Activated T-cell treated with anti-CD3 and anti-CD28 coated beads, Interleukin-2, amount 50 U/mL, for 1 hour (primary cell): ENCODE data around the gene CEP76.
"Not testable (repeated sequence)": the region's sequence is repeated elsewhere in the genome, so short reads cannot be mapped to it uniquely, and the experiment has no call there.

Source experiments
- DNase-seq: peaks from one replicate; pipeline ENCODE4 v3.0.0-alpha.2; 2020

Gene CEP76

DNA sequence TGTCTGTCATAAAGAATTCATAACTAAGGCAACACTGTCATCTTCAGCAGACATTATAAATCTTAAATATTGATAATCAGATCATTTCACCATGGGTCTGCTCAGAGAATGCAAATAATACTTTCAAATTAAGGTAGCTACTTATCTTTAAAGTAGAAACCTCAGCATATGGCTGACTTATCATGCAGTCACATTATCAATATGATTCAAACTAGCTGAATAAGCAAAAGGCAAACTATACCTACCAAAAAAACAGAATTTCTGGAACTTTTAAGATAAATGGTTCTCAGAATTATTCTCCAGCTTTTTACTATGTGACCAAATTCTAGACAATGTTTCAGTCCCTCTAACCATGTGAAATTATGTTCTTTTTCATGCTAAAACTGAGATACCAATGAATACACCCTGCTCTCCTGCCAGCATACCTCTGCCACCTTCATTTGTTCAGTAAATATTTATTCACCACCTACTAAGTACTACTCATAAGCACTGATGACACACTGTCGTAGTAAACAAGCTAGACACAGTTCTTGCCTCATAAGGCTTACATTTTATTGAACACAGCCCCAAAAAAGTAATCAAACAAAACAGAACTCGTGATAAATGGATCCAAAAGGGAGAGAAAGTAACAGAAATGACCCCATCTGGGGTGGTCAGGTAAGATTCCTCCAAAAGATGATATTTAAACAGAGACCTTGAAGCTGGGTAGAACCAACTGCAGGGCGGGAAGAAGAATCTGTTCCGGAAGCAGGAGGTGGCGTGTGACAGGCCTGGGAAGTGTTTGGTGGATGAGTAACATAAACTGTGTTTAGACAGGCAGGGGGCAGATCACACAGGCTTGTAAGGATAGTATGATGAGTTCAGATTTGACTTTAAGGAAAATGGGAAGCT is 62.3 kb downstream of the CEP76 start:
- no peak for DNase-seq

GRCh38 chr18:12638644-12639124 is 63.8 kb downstream of the CEP76 start:
- DNase-seq = no peak

- no peak for DNase-seq
These were observed 64.5 kb downstream of the CEP76 start for GRCh38 chr18:12637901-12638643.

- no peak for DNase-seq
These were observed 65.1 kb downstream of the CEP76 start for GRCh38 chr18:12637393-12637792.

GRCh38 chr18:12631831-12632477 is 70.6 kb downstream of the CEP76 start:
- DNase-seq = no peak

DNA sequence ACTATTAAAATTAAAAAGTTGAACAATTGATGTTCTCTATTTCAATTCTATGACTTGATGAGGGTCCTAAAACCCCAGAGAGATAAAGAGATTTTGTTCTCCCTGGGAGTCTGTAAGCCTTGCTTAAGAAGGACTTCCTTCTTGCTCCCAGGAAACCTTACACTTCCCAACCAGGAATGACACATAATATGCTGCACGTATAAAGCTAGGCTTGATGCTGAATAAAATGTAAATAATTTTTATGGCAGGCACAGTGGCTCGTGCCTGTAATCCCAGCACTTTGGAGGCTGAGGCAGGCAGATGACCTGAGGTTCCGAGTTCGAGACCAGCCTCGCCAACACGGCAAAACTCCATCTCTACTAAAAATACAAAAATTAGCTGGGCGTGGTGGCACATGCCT is 72.4 kb downstream of the CEP76 start:
- no peak for DNase-seq

DNA sequence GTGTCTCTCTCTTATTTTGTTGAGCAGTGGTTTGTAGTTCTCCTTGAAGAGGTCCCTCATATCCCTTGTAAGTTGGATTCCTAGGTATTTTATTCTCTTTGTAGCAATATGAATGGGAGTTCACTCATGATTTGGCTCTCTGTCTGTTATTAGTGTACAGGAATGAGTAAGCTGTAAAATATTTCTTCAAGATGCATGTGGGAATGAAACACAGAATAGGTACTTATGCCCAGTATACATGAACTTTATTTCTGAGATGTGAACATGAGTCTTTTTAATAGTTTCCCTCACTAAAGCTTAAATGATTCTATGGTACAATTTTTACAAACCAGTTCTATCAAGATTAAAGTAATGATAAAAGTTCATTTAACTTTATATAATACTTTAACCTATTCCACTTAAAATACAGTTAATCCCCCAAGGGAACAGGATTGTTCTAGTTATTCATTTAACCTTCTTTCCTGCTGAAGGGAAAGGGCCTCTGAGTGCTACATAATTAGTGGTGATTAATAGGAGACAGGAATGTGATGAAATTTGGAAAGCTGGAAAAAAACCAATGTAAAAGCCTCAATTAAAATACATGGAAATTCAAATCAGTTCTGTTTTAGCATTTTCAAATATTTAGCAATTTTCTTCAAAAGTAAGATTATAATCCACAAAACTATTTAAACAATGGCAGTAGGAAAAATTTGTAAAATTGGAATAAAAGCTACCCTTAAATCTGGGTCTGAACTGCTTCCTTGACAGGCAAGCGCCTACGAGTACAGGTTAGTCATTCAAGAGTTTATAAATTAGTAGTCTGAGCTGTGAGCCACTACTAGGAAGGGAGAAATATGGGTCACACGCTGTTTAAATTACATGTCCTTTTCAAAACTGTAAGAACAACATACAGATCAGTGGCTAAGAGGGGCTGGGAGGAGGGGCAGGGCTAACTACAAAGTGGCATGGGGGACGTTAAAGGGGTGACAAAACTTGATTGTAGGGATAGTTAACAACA is 73.5 kb downstream of the CEP76 start:
- no peak for DNase-seq

DNA sequence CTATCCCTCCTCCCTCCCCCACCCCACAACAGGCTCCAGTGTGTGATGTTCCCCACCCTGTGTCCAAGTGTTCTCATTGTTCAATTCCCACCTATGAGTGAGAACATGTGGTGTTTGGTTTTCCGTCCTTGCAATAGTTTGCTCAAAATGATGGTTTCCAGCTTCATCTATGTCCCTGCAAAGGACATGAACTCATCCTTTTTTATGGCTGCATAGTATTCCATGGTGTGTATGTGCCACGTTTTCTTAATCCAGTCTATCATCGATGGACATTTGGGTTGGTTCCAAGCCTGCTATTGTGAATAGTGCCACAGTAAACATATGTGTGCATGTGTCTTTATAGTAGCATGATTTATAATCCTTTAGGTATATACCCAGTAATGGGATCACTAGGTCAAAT is 75.3 kb downstream of the CEP76 start:
- DNase-seq = not testable (repeated sequence)

GRCh38 chr18:12625241-12625640 is 77.3 kb downstream of the CEP76 start:
- no peak for DNase-seq
